ENCODE measurements around the gene FERMT2. TPM values are rescaled to one million over a fixed set of nuclear protein-coding genes. Genes with fewer than 3 reads are reported as not detected.

FERMT2 gene
- total RNA-seq, 1 donor from 2014 or later: 188 TPM

GRCh38 chr14:52876311-52876710 lies 74.5 kb downstream of the FERMT2 start:
- no peak for DNase-seq (ENCODE audit: low spot score)
- TF ChIP-seq CTCF (IDR thresholded peaks at IDR 0.05; ENCODE audit: unreplicated experiment): no peak
- H3K9me3 Mint-ChIP-seq (ENCODE audit: unreplicated experiment): no peaks in the 10 kb centered on the region
- H3K27me3 Mint-ChIP-seq (ENCODE audit: unreplicated experiment): peaks cover 5% of the 10 kb centered on the region
- H3K27ac Mint-ChIP-seq (ENCODE audit: unreplicated experiment): no peak overlapping the region
- peaks cover 14% of the 10 kb centered on the region for H3K4me1 Mint-ChIP-seq (ENCODE audit: unreplicated experiment)
- peaks cover 40% of the 10 kb centered on the region for H3K36me3 Mint-ChIP-seq (ENCODE audit: low read depth, unreplicated experiment)
- no peak overlapping the region for H3K4me3 Mint-ChIP-seq (ENCODE audit: unreplicated experiment)

DNA sequence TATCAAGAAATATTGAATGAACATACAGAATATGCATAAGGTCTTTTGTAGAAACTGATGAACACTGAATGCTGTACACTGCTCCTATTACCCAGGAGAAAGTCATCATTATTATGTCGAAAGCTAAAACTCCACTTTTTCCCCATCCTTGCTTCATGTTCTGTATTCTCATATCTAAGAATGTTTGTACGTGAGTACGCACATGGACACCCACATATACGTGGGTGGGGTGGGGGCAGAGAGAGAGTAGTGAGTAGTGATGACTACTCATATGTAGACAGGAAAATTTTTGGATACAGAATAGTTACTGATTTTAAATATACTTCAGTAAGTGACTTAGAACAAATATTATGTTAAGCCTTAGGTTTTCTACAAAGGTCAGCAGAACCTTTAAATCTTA lies 75.1 kb downstream of the FERMT2 start:
- no peaks in the 10 kb centered on the region for H3K9me3 Mint-ChIP-seq (ENCODE audit: unreplicated experiment)
- no peak overlapping the region for H3K27ac Mint-ChIP-seq (ENCODE audit: unreplicated experiment)
- H3K4me1 Mint-ChIP-seq (ENCODE audit: unreplicated experiment): peaks cover 18% of the 10 kb centered on the region
- DNase-seq (ENCODE audit: low spot score): no peak
- no peak overlapping the region for H3K4me3 Mint-ChIP-seq (ENCODE audit: unreplicated experiment)
- peaks cover 44% of the 10 kb centered on the region for H3K36me3 Mint-ChIP-seq (ENCODE audit: low read depth, unreplicated experiment)
- peaks cover 5% of the 10 kb centered on the region for H3K27me3 Mint-ChIP-seq (ENCODE audit: unreplicated experiment)
- no peak for TF ChIP-seq CTCF (IDR thresholded peaks at IDR 0.05; ENCODE audit: unreplicated experiment)

- H3K9me3 Mint-ChIP-seq (ENCODE audit: unreplicated experiment): no peaks in the 10 kb centered on the region
- no peak overlapping the region for H3K4me3 Mint-ChIP-seq (ENCODE audit: unreplicated experiment)
- TF ChIP-seq CTCF (IDR thresholded peaks at IDR 0.05; ENCODE audit: unreplicated experiment): no peak
- H3K4me1 Mint-ChIP-seq (ENCODE audit: unreplicated experiment): peaks cover 18% of the 10 kb centered on the region
- peaks cover 41% of the 10 kb centered on the region for H3K36me3 Mint-ChIP-seq (ENCODE audit: low read depth, unreplicated experiment)
- H3K27me3 Mint-ChIP-seq (ENCODE audit: unreplicated experiment): peaks cover 5% of the 10 kb centered on the region
- H3K27ac Mint-ChIP-seq (ENCODE audit: unreplicated experiment): no peak overlapping the region
- no peak for DNase-seq (ENCODE audit: low spot score)
These were observed 76.5 kb downstream of the FERMT2 start for GRCh38 chr14:52874389-52874788.

- no peak for DNase-seq (ENCODE audit: low spot score)
- H3K4me3 Mint-ChIP-seq (ENCODE audit: unreplicated experiment): no peak overlapping the region
- peaks cover 38% of the 10 kb centered on the region for H3K36me3 Mint-ChIP-seq (ENCODE audit: low read depth, unreplicated experiment)
- no peak overlapping the region for H3K27ac Mint-ChIP-seq (ENCODE audit: unreplicated experiment)
- no peaks in the 10 kb centered on the region for H3K9me3 Mint-ChIP-seq (ENCODE audit: unreplicated experiment)
- H3K4me1 Mint-ChIP-seq (ENCODE audit: unreplicated experiment): peaks cover 18% of the 10 kb centered on the region
- no peak for TF ChIP-seq CTCF (IDR thresholded peaks at IDR 0.05; ENCODE audit: unreplicated experiment)
- peaks cover 5% of the 10 kb centered on the region for H3K27me3 Mint-ChIP-seq (ENCODE audit: unreplicated experiment)
These were observed 77.2 kb downstream of the FERMT2 start for GRCh38 chr14:52873694-52874093.

- Mint-ChIP-seq H3K4me3 (ENCODE audit: unreplicated experiment) (no peak overlapping the region), H3K27ac (ENCODE audit: unreplicated experiment) (peak overlapping the region; percentile 9), H3K36me3 (ENCODE audit: low read depth, unreplicated experiment) (peaks cover 34% of the 10 kb centered on the region), H3K27me3 (ENCODE audit: unreplicated experiment) (peaks cover 5% of the 10 kb centered on the region), H3K9me3 (ENCODE audit: unreplicated experiment) (no peaks in the 10 kb centered on the region), H3K4me1 (ENCODE audit: unreplicated experiment) (peaks cover 18% of the 10 kb centered on the region)
- no peak for TF ChIP-seq CTCF (IDR thresholded peaks at IDR 0.05; ENCODE audit: unreplicated experiment)
- DNase-seq (ENCODE audit: low spot score): no peak
These were observed 77.8 kb downstream of the FERMT2 start for GRCh38 chr14:52873065-52873464.

All from endothelial cell (in vitro differentiated cells).